Heart left ventricle (tissue), 16 donors: ENCODE data around the gene CAT. TPM values are rescaled to one million over a fixed set of nuclear protein-coding genes. Genes with fewer than 3 reads are reported as not detected.

Experiments used
- ATAC-seq, 4 donors: fragments of 200-7000 bp; cut with Tn5 transposase; one replicate each; pipeline ENCODE4 v1.9.1; 2020 to 2022; ENCODE audit warnings: moderate library complexity in 4 of 4, mild to moderate bottlenecking in 3 of 4, moderate number of reproducible peaks in 1 of 4
- DNase-seq, 5 donors: peaks; one replicate each; pipeline ENCODE4 v3.0.0-alpha.2; 2020
- H3K27ac ChIP-seq, 12 donors: fragments of 200-600 bp; sonication (generic) in 4 of 12; one replicate each; pipeline versions ENCODE4 v1.5.0 to v1.8.0; 2016 to 2022; ENCODE audit warnings: mild to moderate bottlenecking in 2 of 12
- H3K27me3 ChIP-seq, 9 donors: fragments of 200-600 bp; sonication (generic) in 2 of 9; one replicate each; pipeline versions ENCODE4 v1.5.1 to v1.8.0; 2016 to 2022; ENCODE audit warnings: mild to moderate bottlenecking in 3 of 9
- H3K36me3 ChIP-seq, 9 donors: fragments of 200-600 bp; sonication (generic) in 2 of 9; one replicate each; pipeline versions ENCODE4 v1.5.0 to v1.8.0; 2018 to 2022; ENCODE audit warnings: mild to moderate bottlenecking in 2 of 9
- H3K4me1 ChIP-seq, 12 donors: fragments of 200-600 bp; sonication (generic) in 4 of 12; one replicate each; pipeline versions ENCODE4 v1.5.0 to v1.8.0; 2016 to 2022; ENCODE audit warnings: mild to moderate bottlenecking in 3 of 12
- H3K4me3 ChIP-seq, 12 donors: fragments of 200-600 bp; sonication (generic) in 4 of 12; one replicate each; pipeline versions ENCODE4 v1.5.0 to v1.8.0; 2017 to 2022; ENCODE audit warnings: mild to moderate bottlenecking in 9 of 12, moderate library complexity in 4 of 12
- H3K9me3 ChIP-seq, 12 donors: fragments of 200-600 bp; sonication (generic) in 4 of 12; one replicate each; pipeline versions ENCODE4 v1.5.0 to v1.8.0; 2016 to 2022; ENCODE audit warnings: mild to moderate bottlenecking in 1 of 12
- CTCF ChIP-seq, 12 donors: fragments of 200-600 bp; sonication (generic) in 4 of 12; IDR thresholded peaks; one replicate each; pipeline versions ENCODE4 v1.5.0 to v1.8.0; 2018 to 2022; ENCODE audit warnings: antibody characterized with exemption in 12 of 12, mild to moderate bottlenecking in 5 of 12
- POLR2A ChIP-seq, 2 donors: fragments of 450-650 bp; IDR thresholded peaks; one replicate each; pipeline ENCODE4 v1.6.1; 2017; ENCODE audit warnings: antibody characterized with exemption in 2 of 2, mild to moderate bottlenecking in 2 of 2, moderate library complexity in 2 of 2
- WGBS, 4 donors: extraction: QIAGEN DNeasy Blood & Tissue Kit in 2 of 4; methylation state at CpG; one replicate each; pipeline versions ENCODE4 v1.1.5 to v1.1.7; 2013 to 2018; 5-methylcytosine and 5-hydroxymethylcytosine counted together
- intact Hi-C, 10 donors: fragments of 100-400 bp; cut with DNase I; formaldehyde crosslinking; loops; one replicate each; pipeline versions ENCODE4 v1.11.1 to v1.14.2; 2022
- polyA plus RNA-seq, 2 donors: library from polyadenylated mRNA; stranded (reverse); fragments of 200-250 nt; gene quantifications; one replicate each; pipeline ENCODE4 v1.2.3, GENCODE V29; 2013
- total RNA-seq, 9 donors: library from RNA; depleted of rRNA in 2 of 9; stranded (reverse); fragments of >200 nt in 2 of 9; fragmentation: NEBNext Ultra II Directional in 3 of 9; extraction: Animal tissue kit (Norgen Biotek cat#: 25700) in 3 of 9; gene quantifications; one replicate each; pipeline versions ENCODE4 v1.1.0 to v1.2.4, GENCODE V29; 2016 to 2023
- donor health status: ischemic (EF 13 %, LVEDD 7.1; RV severe dilation, severe dysfunction).
- donor health status: healthy with polysubstance abuse.
- donor health status: DM: no; HTN: yes; CAD: no.
- donor health status: DM: no; HTN: no; CAD: no.
- donor health status: ischemic (EF 25% LVEDD 6.9; RV normal size, moderate dysfunction).
- donor health status: ischemic (EF 25% LVEDD 5.7; RV mildly dilated, moderate dysfunction).
- donor health status: healthy.
- donor health status: DM: yes; HTN: yes; CAD: no.
- donor health status: ischemic (EF 35%, LVEDD 5.7; RV mildly dilated, moderate dysfunction).
- donor health status: nonischemic (EF 11% LVEDD 7.7; RV severe dilation, severe dysfunction).
- donor health status: DM: yes; HTN: yes; CAD: no.
- donor health status: PGD.
- donor health status: ischemic (EF 29% LVEDD 5.4; RV normal size, mild dysfunction).
- donor health status: nonischemic (EF 23%, LVEDD 6.1; RV moderate dilation, normal function).

The CAT gene
- total and polyA plus RNA-seq, 11 donors = 49.9 to 183 (median 88.6) TPM

GRCh38 chr11:34480314-34480713 lies 41.6 kb downstream of the CAT start:
- WGBS, 4 donors = 29 to 42% (median 35%) methylated on average over 3 of the region's 3 CpGs
- no peaks in the 10 kb centered on the region for H3K9me3 ChIP-seq
- no peaks in the 10 kb centered on the region for H3K36me3 ChIP-seq
- H3K4me3 ChIP-seq = no peak overlapping the region
- intact Hi-C loops = loop anchor here in 1 of 10 donors (10.0 kb wide), 1 partner anchor 306 kb away; no protein-coding TSS in a partner anchor
- ATAC-seq (no peak), DNase-seq (no peak)
- H3K27ac ChIP-seq = no peak overlapping the region
- no peaks in the 10 kb centered on the region for H3K4me1 ChIP-seq
- TF ChIP-seq POLR2A (IDR thresholded peaks at IDR 0.05) = no peak
- TF ChIP-seq CTCF (IDR thresholded peaks at IDR 0.05) = no peak
- peaks cover 0 to 4% (median 0%) of the 10 kb centered on the region in 9 donors for H3K27me3 ChIP-seq

- ATAC-seq (no peak), DNase-seq (no peak)
- Histone ChIP-seq H3K4me3 (no peak overlapping the region), H3K36me3 (no peaks in the 10 kb centered on the region), H3K27ac (no peak overlapping the region), H3K4me1 (no peaks in the 10 kb centered on the region), H3K27me3 (peaks cover 0 to 4% (median 0%) of the 10 kb centered on the region in 9 donors), H3K9me3 (no peaks in the 10 kb centered on the region)
- WGBS, 4 donors = 59 to 78% (median 69%) methylated on average over 3 of the region's 3 CpGs
- intact Hi-C loops = loop anchor here in 1 of 10 donors (10.0 kb wide), 1 partner anchor 307 kb away; no protein-coding TSS in a partner anchor
- no peak for TF ChIP-seq CTCF (IDR thresholded peaks at IDR 0.05)
- TF ChIP-seq POLR2A (IDR thresholded peaks at IDR 0.05) = no peak
These were observed 42.6 kb downstream of the CAT start for GRCh38 chr11:34481307-34481706.

DNA sequence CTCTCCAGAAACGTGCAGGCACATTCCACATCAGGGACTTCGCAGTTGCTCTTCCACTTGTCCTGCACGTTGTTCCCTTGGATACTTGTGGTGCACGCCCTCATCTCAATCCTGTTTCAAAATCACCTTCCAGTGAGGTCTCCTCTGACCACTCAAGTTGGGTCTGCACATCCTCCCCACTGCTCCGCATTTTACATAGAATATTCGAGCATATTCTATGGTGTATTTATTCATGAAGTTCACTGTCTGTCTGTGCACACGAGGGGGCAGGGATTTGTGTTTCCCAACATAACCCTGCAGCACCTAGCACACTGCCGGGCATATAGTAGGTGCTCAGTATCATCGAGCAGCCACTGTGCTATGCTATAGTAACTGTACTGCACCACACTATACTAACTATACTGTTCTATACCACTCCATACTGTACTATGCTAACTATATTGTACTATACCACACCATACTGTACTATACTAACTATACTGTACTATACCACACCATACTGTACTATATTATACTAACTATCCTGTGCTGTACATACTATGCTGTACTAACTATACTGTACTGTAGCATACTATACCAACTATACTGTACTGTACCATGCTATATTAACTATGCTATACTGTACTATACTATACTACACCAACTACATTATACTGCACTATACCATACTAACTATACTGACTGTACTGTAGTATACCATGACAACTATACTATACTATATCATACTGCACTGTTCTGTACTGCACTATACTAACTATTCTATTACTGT lies 44.6 kb downstream of the CAT start:
- WGBS, 4 donors = 77 to 90% (median 81%) methylated on average over 9 of the region's 9 CpGs
- intact Hi-C loops = loop anchor here in 1 of 10 donors (10.0 kb wide), 1 partner anchor 308 kb away; no protein-coding TSS in a partner anchor
- Histone ChIP-seq H3K27me3 (peaks cover 0 to 4% (median 0%) of the 10 kb centered on the region in 9 donors), H3K27ac (no peak overlapping the region), H3K4me1 (no peaks in the 10 kb centered on the region), H3K9me3 (no peaks in the 10 kb centered on the region), H3K36me3 (no peaks in the 10 kb centered on the region), H3K4me3 (no peak overlapping the region)
- TF ChIP-seq CTCF (IDR thresholded peaks at IDR 0.05) = no peak
- no peak for DNase-seq
- ATAC-seq = no peak

- WGBS, 4 donors = 74 to 92% (median 88%) methylated on average over 7 of the region's 7 CpGs
- ATAC-seq = no peak
These were observed 48.7 kb downstream of the CAT start for GRCh38 chr11:34487430-34487829.

More at GRCh38 chr11:34487430-34487829, 48.7 kb downstream of the CAT start:
- H3K4me3 ChIP-seq = no peak overlapping the region
- intact Hi-C loops = loop anchor here in 1 of 10 donors (10.0 kb wide), 1 partner anchor 313 kb away; no protein-coding TSS in a partner anchor
- H3K36me3 ChIP-seq = no peaks in the 10 kb centered on the region
- no peaks in the 10 kb centered on the region for H3K4me1 ChIP-seq
- no peaks in the 10 kb centered on the region for H3K9me3 ChIP-seq
- H3K27me3 ChIP-seq = no peaks in the 10 kb centered on the region
- no peak for DNase-seq
- TF ChIP-seq CTCF (IDR thresholded peaks at IDR 0.05) (no peak), POLR2A (IDR thresholded peaks at IDR 0.05) (no peak)
- no peak overlapping the region for H3K27ac ChIP-seq
